H4 (cell line): Measurements from ENCODE around the gene OGDH. TPM values are rescaled to one million over a fixed set of nuclear protein-coding genes. Genes with fewer than 3 reads are reported as not detected.

Experiments used
- DNase-seq: peaks from one replicate; pipeline ENCODE4 v3.0.0-alpha.2; 2015; ENCODE audit warnings: low spot score
- total RNA-seq: library from RNA; depleted of rRNA; stranded (reverse); fragments of >200 nt; shearing (Covaris generic); gene quantifications from 2 replicates; pipeline ENCODE4 v1.2.3, GENCODE V29; 2014

OGDH gene
- total RNA-seq, 1 experiment from 2014 or later: 93.7 TPM

- peak; percentile 89 for DNase-seq
Measured at GRCh38 chr7:44637788-44638594, 31.6 kb downstream of the OGDH start.

DNA sequence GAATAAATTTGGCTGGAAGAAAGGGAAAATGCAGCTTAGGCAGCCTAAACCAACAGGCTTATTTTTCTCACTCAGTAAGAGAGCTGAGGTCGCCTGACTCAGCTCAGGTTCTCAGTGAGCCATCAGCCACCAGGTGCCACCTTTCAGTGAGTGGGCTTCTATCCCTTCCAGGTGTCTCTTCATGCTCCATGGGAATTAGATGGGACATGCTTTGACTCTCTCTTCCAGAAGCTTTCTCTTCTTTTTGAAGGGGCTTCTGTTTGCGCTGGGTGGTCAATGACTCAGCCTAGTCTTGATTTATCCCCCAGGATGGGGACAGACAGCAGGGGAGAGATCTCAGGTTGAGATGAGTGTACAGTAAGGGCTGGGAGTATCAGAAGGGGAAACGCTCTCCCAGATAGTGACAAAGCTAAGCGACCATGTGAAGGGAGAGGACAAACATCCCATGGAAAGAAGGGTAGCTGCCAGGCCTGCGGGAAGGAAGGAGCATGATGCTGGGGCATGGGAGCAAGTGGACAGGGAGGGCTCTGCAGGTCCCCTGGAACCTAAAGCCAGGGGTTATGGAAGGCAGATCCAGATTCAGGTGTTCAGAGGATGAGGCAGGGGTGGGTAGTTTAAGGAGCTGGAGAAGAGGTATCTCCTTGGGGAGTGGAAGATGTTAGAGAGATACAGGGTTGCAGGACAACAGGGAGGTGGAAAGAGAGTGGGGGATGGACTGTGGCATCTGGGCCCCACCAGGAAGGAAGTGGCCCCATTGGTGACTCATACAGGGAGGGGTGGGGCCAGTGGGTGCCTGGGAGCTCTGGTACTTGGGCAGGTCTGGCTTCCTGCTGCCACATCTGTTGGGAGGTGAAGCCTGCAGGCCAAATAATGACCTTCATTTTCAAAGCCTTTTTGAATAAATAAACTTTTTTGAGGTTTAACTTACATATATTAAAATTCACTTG lies 32.5 kb downstream of the OGDH start:
- DNase-seq: peak; percentile 99

DNA sequence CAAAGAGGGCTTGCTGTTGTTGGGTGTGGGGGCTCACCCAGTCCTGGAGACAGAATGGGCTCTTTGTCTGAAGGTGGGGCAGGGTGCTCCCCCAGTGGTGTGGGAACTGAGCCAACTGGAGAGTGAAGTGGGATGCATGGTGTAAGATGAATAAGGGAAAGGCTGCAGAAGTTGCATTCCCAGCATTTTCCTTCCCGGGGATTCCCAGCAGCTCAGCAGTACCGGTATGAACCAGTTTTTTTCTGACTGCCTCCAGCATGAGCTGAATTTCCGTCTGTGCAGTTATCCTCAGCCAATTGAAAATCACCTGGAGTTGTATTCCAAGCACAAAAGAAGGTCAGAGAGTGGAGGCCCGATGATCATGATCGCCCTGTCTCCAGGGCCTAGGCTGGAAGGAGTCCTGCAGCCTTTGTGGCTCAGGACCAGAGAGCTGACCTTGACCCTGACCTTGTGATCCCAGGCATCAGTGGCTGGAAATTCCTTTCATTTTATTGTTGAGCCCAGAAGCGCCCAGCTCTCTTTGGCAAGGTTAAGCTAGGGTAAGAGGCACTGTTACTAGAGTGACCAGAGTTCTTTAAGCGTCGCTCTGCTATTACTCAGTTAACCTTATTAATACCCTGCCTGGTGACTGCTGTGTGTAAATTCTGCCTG lies 33.4 kb downstream of the OGDH start:
- peak; percentile 98 for DNase-seq

GRCh38 chr7:44643206-44643605 lies 36.8 kb downstream of the OGDH start:
- no peak for DNase-seq

- DNase-seq: no peak
Measured at GRCh38 chr7:44645254-44645653, 38.8 kb downstream of the OGDH start.

DNA sequence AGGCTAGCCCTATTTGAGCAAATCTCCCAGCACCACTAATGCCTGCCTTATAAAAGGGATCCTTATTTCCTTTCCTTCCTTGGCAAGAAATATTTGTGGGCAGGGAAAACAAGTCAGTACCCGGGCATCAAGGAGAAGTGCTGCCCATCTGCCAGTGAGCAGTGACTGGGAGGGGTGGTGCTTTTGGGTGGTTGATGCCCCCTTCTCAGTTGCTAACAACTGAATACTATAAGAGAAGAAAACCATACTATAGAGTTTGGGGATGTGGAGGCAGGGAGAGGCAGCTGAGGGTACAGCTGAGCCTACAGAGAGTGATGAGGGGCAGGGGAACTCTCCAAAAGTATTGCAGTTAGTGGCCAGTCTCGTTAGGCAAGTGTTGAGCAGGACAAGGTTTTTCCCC lies 39.3 kb downstream of the OGDH start:
- DNase-seq: no peak

DNA sequence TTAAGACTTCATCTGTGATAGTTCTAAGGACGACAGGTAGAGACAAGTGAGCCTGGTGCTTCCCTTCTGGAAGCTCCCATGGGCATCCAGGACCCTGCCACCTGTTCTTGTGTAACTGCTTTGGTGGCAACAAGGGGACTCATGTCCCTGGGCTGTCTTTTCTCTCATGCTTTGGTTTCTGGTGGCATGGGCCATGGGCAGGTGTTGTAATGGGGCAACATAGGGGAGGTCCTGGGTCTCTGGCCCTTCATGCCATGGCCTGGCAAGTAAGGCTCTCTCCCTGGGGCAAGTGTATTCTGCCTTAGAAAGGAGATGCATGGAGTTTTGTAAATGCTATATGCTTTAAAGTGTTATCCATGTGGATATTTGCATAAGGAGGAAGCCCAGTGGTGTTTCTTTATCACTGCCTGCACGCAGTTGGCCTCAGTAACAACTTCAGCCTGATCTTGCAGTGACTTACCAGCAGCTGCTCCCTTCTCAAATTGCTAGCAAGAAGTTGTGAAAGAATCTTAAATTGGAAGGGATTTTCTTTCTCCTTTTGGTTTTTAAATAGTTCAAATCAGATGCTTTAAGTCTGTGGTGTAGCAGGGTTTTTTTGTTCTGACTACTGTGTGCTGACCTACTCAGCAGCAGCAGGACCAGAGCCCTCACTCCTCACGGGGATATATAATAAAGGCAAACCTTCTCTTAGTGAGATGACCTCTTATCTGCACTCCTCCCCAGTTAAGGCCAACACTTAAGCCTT lies 39.9 kb downstream of the OGDH start:
- no peak for DNase-seq

DNA sequence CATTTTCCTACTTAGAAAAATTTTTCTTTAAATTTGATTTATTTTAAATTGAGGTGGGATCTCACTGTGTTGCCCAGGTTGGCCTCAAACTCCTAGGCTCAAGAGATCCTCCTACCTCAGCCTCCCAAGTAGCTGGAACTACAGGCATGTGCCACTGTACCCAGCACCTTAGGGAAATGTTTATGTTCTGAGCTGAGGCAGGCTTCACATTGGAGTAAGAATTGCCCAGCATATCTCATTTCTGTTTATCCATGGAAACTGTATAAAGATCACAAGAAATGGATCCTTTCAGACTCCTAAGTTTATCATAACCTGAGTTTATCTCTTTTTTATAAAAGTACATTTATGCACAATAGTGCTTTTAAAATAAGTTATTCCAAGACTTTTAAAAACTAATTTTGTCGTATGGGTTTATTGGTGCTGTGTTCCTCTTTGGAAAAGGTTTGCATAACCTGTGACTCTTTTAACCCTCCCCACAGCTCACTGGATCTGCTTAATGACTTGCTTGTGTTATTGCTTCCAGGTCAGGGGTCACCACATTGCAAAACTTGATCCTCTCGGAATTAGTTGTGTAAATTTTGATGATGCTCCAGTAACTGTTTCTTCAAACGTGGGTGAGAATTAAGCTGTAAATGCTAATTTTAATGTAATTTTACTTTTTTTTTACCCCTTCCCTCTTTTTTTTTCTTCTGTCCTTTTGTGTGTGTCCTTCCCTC lies 40.7 kb downstream of the OGDH start:
- no peak for DNase-seq

GRCh38 chr7:44647981-44648714 lies 41.7 kb downstream of the OGDH start:
- DNase-seq: no peak

- no peak for DNase-seq
Measured at GRCh38 chr7:44650242-44650641, 43.8 kb downstream of the OGDH start.

GRCh38 chr7:44650772-44651171 lies 44.3 kb downstream of the OGDH start:
- no peak for DNase-seq

GRCh38 chr7:44652535-44652934 lies 46.1 kb downstream of the OGDH start:
- no peak for DNase-seq

DNA sequence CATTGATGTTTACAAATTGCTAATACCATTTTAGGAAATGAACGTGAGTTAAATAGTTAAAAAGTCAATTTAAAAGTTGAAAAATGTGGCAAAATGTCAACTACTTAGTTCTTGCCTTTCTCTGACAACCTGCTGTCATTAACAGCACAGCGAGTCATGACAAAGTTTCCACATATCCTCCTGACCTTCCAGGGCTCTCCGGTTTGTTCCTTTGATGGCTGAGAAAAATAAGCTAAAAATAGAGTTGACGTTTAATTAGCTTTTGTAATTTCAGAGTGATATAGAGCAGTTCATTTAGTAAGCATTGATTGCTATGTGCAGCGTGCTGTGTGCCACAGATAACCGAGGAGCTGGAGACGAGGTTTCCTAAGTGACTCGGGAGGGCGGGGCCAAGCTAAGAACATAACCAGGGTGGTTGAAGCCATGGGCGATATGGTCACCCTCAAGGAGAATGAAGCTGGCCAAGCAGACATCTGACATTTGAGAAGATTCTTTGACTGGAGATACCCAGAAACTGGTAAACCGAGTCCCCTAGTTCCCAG lies 47.9 kb downstream of the OGDH start:
- DNase-seq: no peak

- no peak for DNase-seq
Measured at GRCh38 chr7:44655341-44655740, 48.9 kb downstream of the OGDH start.

DNA sequence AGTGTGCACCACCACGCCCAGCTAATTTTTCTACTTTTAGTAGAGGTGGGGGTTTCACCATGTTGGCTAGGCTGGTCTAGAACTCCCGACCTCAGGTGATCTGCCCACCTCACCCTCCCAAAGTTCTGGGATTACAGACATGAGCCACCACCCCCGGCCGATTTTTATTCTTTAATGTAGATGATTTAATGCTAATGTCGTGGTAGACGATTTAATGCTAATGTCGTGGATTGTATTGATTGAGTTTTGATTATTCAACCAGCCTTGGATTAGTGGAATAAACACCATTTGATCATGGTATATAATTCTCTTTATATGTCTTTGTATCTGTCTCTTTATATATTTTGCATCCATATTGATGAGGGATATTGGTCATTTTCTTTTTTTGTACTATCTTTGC lies 52.6 kb downstream of the OGDH start:
- no peak for DNase-seq

DNA sequence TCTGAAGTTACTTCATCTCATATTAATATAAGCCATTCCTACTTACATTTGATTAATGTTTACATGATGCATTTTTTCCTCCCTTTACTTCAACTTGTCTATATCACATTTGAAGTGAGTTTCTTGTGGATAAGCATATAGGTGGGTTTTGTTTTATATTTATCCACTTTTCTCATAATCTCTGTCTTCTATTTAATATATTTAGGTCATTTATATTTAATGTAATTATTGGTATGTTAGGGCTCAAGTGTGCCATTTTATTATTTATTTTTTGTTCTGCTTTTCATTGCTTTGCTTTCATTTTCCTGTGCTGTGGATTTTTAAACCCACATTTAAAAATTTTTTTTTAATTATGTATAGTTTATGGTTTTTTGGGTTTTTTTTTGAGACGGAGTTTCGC lies 54.8 kb downstream of the OGDH start:
- DNase-seq: no peak

- DNase-seq: no peak
Measured at GRCh38 chr7:44664780-44665461, 58.5 kb downstream of the OGDH start.

DNA sequence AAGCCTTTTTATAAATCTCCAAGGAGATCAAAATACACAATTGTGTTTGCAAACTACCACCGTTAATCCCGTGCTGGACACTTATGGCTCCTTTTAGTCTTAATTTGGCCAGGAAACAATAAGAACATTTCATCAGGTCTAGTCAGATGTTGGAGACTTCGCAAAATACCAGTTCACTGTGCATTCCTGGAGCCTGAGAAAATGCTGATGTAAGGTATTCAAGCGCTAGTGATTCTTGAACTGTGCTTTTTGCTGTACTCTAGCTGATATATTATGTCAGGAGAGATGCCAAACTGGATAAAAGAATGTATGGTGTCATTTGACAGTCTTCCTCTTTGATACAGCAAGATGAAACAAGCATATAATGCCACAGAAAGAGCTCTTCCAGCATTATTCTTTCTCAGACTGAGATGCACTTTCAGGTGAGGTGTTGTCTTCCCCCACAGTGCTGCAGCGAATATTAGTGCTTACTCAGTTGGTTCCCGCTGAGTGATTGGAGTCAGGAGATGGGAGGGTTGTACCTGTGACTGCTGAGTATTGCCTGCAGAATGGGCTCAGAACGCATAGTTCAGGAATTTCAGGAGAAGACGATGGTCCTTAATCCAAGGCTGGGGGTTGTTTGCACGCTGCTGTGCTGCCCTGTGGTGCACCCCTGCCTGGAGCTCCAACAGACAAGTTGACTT lies 59.2 kb downstream of the OGDH start:
- no peak for DNase-seq

- DNase-seq: no peak
Measured at GRCh38 chr7:44666566-44666965, 60.1 kb downstream of the OGDH start.
